Fibroblast of skin of left quadriceps (primary cell): Measurements from ENCODE around the gene CHRFAM7A.
"Not testable (repeated sequence)": the region's sequence is repeated elsewhere in the genome, so short reads cannot be mapped to it uniquely, and the experiment has no call there.

Experiments
- DNase-seq, 2 experiments: peaks; one replicate each; pipeline ENCODE4 v3.0.0-alpha.2; 2013; ENCODE audit warnings: low read depth in 2 of 2

The CHRFAM7A gene

DNA sequence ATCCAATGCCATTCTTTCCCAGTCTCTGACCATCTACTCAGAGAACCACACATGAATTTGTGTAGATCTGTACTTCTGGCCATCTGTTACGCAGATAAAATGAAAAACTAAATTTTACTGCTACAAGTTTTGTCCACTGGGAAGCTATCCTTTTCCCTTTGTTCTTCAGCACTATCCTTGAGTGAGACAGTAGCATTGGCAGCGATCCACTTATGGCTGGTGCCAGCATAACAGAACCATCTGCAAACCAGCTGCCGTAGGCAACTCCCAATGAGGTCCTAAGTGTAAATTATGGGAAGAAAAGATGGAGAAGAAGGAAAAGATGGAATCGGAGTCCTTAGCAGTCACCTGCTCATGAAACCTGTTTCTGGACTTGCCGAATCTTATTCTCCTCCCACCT is 72.3 kb downstream of the CHRFAM7A start:
- not testable (repeated sequence) for DNase-seq

DNA sequence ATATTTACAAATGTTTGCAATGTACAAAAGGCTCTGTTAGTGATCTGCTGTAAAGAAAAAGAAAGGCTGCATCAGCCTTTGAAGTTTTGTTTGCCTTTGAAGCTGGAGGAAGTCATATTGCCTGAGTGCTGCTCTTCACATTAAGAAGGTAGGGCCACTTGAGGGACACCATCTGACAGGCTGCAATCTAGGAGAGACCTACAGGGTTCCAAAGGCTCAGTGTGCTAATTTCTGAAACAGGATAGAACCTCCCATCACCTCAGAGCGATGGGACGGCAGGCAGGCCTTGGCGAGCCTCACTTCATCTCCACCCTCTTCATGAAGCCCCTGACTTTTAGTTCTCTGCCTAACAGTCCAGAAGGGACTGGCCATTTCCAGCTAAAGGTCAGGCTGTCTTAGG is 77.6 kb downstream of the CHRFAM7A start:
- DNase-seq: not testable (repeated sequence)

DNA sequence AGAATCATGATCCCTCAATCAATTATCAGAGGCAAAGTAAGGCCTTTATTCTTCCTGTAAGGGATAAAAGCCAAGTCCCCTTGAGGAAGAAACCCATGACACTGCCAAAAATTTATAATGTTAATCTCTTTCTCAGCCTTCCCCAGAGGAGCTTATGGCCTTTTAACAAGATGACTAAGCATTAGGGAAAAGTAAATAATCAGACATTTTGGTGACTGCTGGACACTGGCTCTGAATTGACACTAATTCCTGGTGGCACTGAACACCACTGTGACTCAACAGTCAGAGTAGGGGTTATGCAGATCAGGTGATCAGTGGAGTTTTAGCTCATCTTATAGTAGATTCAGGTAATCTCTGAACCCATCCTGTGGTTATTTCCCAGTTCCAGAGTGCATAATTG is 82.8 kb downstream of the CHRFAM7A start:
- not testable (repeated sequence) for DNase-seq
